GM21737 (cell line): ENCODE results near the gene KMT2B.
"Not testable (repeated sequence)": the region's sequence is repeated elsewhere in the genome, so short reads cannot be mapped to it uniquely, and the experiment has no call there.

Source experiments
- ATAC-seq: cut with Tn5 transposase; IDR thresholded peaks from one replicate; pipeline ENCODE4 v1.9.1; 2021; ENCODE audit warnings: mild to moderate bottlenecking, moderate library complexity; ENCODE audit not compliant: unreplicated experiment

Gene KMT2B

DNA sequence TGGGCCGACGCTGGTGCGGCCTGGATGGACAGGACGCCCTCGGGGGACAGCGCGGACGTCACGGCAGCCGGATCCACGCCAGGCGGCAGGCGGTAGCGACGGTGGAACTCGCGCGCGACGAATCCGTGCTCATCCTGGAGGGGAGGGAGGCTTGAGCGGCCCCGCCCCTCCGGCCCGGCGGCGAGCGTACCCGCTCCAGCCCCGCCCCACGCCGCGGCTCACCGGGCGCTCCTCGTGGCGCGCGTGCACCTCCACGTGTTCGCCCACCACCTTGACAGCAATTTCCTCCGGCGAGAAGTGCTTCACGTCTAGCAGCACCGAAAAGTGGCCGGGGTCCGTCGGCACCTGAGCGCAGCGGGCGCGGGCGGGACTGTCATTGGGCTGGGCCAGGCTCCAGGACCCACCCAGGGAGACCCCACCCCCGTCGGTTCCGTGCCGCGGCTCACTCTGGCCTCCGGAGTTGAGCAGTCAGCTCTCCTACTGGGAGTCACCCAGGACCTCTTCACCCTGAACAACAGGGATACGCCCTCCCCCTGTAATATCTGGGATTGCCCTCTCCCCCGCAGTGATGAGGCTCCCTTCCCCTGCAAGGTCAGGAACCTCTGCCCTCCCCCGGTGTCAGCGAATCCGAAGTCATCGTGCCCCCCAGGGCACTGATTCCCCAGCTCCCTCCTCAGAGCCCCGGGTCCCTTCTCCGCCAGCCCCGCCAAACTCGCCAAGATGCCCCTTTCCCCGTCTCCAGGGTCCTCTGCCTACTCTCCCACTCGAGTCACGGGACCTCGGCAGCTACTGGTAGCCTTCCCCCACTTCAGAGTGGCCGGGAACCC, 38.0 kb downstream of the KMT2B start:
- ATAC-seq, result no peak

DNA sequence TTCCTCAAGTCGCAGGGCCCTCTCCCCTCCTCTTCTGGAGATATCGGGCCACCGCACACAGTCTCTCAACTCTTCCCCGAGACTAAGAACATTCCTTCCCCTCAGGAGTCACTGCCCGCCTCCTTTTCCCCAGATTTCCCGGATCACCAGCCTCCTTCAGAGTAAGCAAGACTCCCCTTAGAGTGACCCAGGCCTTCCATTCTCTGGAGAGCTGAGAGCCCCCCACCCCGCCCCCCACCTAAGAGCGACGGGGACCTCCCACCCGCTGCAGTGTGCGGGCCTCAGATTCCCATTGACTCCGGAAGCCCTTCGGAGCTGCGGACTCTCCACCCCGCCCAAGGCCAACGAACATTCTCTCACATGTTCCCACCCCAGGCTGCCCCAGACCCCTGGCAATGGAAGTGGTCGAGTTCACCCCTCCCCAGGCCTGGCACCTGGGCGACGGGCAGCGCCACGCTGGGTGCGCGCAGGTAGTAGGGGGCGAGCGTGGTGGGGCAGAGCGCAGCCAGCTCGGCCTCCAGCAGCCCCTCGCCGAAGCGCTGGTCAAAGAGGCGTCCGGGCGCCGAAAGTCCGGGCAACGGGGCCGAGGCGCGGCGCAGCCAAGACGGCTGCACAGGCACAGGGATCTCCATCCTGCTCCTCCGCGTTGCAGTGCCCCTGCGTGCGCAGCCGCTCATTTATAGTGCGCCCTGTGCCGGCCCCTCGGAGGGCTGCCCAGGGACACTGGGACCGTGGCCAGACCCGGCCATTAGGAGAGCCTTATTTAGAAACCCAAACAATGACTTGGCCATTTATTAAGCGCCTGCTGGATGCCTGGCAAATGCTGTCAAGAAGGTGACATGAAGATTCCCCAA, 38.8 kb downstream of the KMT2B start, which contains the start of gene HSPB6:
HSPB6 (minus strand) TSS at position 653 of the 854 bp plus-strand sequence; CDS start at position 632, 21 bp downstream.
- ATAC-seq, result no peak

DNA sequence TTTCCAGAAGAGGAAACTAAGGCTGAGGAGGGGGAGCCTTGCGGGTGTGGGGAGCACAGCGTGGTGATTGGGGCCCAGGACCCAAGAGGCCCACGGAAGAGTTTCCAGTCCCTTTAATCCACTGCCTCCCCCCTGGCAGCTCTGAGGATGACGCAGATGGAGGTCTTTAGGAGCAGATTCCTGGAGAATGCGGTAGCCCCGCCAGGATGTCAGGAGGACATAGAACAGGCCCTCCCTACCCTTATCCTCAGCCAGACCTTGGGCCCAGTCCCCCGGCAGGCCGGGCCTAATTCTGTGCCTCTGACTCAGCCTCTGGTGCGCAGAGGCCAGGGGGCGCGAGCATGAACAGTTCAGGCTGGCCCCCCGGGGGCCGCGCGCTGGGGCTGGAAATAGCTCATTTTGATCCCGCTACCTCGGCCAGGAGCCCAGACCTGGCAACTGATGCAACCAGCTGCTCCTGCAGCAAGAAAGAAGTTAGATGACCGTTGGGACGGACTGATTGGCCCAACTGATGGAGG, 39.5 kb downstream of the KMT2B start:
- ATAC-seq, result no peak

DNA sequence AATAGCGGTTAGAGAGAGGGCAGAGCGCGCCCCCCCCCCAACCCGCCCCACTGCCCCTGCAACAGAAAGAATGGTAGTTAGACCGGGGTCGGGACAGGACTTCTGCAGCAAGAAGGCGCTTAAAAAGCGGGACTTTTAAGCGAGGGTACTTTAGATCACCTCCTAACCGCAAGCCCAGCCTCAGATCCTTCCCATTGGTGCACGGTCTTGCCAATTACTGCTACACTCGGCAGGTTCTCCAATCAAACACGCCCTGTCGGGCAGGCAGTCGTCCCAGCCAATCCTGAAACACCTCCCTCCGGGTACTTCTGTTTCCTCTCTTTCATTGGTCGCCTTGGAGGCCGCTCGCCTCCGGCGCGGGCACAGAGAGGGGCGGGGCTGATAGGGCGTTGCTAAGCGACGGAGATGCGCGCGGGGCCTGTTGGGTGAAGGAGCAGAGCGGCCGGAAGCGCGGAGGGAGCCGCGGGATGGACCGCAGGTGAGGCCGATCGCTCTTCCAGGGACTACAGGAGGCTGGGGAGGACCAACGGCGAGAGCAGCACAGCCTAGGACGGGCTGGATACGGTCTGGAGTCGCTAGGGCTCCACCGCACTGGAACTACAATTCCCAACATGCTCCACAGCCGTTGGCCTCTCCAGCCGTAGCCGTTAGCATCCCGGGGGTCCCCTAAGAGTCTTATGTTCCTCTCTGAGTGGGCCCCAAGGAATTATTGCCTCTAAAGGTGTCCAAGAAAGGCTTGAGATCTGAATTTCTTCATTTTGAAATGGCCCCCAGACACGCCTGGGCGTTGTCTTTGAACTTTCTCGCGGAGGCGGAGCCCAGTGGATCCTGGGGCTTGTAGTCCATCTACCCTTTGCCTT, 40.2 kb downstream of the KMT2B start, which contains the start of gene PROSER3:
PROSER3 (plus strand) TSS at position 428 of the 860 bp plus-strand sequence; CDS start at position 468, 40 bp downstream.
- peak; percentile 94 for ATAC-seq

- ATAC-seq, result no peak
Observed at GRCh38 chr19:35759697-35760096, 41.9 kb downstream of the KMT2B start.

GRCh38 chr19:35760711-35761349, 43.0 kb downstream of the KMT2B start:
- ATAC-seq, result no peak

- ATAC-seq, result no peak
Observed at GRCh38 chr19:35764432-35765315, 46.9 kb downstream of the KMT2B start.

GRCh38 chr19:35766571-35767104, 48.8 kb downstream of the KMT2B start:
- no peak for ATAC-seq

DNA sequence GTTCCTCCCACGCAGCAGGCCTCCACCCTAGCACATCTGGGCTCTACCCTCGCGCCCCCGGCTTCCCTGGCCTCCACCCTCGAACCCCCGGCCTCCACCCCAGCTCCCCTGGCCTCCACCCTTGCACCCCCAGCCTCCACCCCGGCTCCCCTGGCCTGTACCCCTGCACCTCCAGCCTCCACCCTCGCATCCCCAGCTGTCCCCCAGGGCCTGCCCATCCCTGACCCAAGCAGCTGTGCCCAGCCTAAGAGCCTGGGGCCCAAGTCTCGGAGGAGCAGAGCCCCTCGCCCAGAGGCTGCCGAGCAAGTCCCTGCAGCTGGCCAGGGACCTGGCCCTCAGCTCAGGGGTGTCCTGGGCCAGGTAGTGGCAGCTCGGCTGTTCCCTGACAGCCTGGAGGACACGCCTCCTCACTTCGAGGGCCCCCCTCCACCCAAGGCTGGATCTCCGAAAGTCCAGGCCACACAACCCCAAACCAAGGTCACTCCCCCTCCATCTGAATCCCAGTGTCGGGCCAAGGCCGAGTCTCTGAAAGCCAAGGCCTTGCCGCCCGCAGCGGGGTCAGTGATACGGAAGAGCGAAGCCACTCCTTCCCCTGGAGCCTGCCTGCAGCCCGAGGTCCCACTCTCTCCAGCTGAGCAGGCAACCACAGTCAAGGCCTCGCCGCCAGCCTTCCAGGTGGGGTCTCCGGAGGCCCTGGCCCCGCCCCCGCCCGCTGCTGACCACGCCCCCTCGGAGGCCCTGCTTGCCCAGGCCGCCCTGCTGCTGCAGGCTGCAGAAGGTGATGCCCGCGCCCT, 49.7 kb downstream of the KMT2B start:
- no peak for ATAC-seq

- ATAC-seq, result no peak
Observed at GRCh38 chr19:35768082-35768421, 50.2 kb downstream of the KMT2B start.

- ATAC-seq, result not testable (repeated sequence)
Observed at GRCh38 chr19:35772362-35772761, 54.6 kb downstream of the KMT2B start.

DNA sequence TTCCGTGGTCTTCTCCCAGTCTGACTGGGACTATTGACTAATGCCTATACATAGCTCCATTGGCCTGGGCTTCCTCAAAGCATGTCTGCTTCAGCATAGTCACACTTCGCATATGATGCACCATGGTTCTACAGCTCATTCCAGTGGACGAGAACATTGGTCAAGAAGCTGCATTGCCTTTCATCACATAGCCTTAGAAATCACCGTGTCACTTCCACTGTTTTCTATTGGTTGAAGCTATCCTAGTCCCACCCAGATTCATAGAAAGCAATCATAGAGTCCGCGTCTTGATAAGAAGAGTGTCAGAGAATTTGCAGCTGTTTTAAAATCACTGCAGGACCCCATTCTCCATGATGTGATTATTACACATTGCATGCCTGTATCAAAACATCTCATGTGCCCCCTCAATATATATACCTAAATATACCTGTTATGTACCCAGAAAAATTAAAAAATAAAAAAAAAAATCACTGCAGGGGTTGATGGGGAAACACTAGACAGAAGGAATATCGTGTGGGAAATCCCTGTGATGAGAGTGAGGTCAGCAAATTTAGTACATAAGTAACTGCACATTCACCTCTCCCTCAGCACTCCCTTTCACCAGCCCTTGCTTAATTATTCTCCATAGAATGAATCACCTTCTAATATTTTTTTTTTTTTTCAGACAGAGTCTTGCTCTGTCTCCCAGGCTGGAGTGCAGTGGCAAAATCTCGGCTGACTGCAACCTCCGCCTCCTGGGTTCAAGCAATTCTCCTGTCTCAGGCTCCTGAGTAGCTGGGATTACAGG, 55.4 kb downstream of the KMT2B start:
- no peak for ATAC-seq

GRCh38 chr19:35774274-35775045, 56.7 kb downstream of the KMT2B start:
- no peak for ATAC-seq

GRCh38 chr19:35775046-35775297, 57.2 kb downstream of the KMT2B start:
- ATAC-seq, result no peak

DNA sequence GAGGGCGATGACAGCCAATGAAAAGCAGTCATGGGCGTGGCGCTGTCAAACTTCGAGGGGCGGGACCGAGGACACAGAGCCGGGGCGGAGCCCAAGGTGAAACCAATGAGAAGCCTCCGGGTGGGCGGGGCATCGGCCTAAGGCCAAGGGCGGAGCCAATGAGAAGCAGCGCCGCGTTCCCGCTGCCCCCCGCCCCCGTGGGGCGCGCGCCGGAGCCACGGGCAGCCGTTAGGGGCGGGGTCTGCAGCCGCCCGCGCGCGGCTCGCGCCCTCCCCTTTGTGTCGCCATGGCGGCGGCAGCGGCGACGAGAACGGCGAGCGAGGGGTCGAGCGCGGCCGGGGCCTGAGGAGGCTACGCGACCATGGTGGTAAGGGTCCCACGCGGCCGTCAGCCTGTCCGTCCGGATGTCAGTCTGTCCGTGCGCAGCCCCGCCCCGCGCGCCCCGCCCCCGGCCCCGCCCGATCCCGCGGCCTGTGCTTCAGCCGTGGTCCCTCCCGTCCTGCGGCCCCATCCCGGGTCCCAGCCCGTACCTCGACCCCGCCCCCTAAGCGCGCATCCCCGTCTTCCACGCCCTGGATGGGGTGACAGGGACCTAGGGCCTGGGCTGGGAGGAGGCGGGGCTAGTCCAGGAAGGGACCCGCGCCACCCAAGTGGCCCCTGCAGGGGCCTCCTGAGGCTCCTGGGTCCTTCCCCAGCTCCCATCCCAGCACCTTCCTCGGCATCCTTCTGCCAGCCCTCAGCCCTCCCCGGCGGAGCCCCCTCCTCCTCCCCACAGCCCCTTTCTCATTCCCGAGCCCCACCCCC, 57.7 kb downstream of the KMT2B start, which contains the start of gene ARHGAP33:
ARHGAP33 (plus strand) TSS at position 267 of the 804 bp plus-strand sequence; CDS start at position 362, 95 bp downstream.
- peak; percentile 94 for ATAC-seq
